ENCODE measurements around the gene ATP13A1. TPM values are rescaled to one million over a fixed set of nuclear protein-coding genes. Genes with fewer than 3 reads are reported as not detected.

ATP13A1 gene
- total RNA-seq, 1 experiment from 2014 or later: 48.5 TPM

- Histone ChIP-seq H3K36me3 (ENCODE audit: low read depth, low read length) (peaks cover 47% of the 10 kb centered on the region), H4K20me1 (ENCODE audit: low read length) (0 out of 2 replicates have a peak, but pooled peaks cover 7% of the 10 kb centered on the region), H3K9me3 (ENCODE audit: low read length) (no peaks in the 10 kb centered on the region), H3K4me3 (ENCODE audit: low read length) (no peak overlapping the region), H3F3A (ENCODE audit: low read length, unreplicated experiment) (no peaks in the 10 kb centered on the region), H3K4me2 (ENCODE audit: low read length) (no peak overlapping the region), H3K9ac (ENCODE audit: low read length) (no peak overlapping the region), H3K9me2 (replicated peaks; ENCODE audit: low read length) (no peaks in the 10 kb centered on the region), H2AFZ (ENCODE audit: low read length) (no peak overlapping the region), H3K4me1 (ENCODE audit: insufficient read depth, low read length) (peaks cover 11% of the 10 kb centered on the region), H3K79me2 (ENCODE audit: low read length) (peaks cover 35% of the 10 kb centered on the region), H3K27ac (ENCODE audit: low read length) (no peak overlapping the region), H3K27me3 (ENCODE audit: low read length) (no peaks in the 10 kb centered on the region)
- ChIA-PET CTCF (no interaction called here), POLR2A (ENCODE audit: unreplicated experiment) (no interaction called here)
- ATAC-seq: no peak
- BruUV-seq (replicated peaks): no TSS peak
- intact Hi-C loops (cut with micrococcal nuclease): no loop called here
- TF ChIP-seq CTCF (conservative IDR thresholded peaks at IDR 0.05; ENCODE audit: low read depth, low read length) (no peak), EZH2phosphoT487 (IDR thresholded peaks at IDR 0.05; ENCODE audit: borderline replicate concordance, low read length) (no peak), EZH2 (IDR thresholded peaks at IDR 0.05; ENCODE audit: low read length, unreplicated experiment) (no peak)
- DNase-seq: no peak
These were observed 3.7 kb downstream of the ATP13A1 start for GRCh38 chr19:19659646-19660245.

GRCh38 chr19:19657397-19657783 is 6.1 kb downstream of the ATP13A1 start:
- Histone ChIP-seq H3K9me2 (replicated peaks; ENCODE audit: low read length) (no peaks in the 10 kb centered on the region), H3K4me1 (ENCODE audit: insufficient read depth, low read length) (peaks cover 6% of the 10 kb centered on the region), H3K36me3 (ENCODE audit: low read depth, low read length) (peaks cover 69% of the 10 kb centered on the region), H3K4me2 (ENCODE audit: low read length) (no peak overlapping the region), H3K4me3 (ENCODE audit: low read length) (no peak overlapping the region), H2AFZ (ENCODE audit: low read length) (no peak overlapping the region), H4K20me1 (ENCODE audit: low read length) (0 out of 2 replicates have a peak, but pooled peaks cover 7% of the 10 kb centered on the region), H3K79me2 (ENCODE audit: low read length) (peaks cover 26% of the 10 kb centered on the region), H3F3A (ENCODE audit: low read length, unreplicated experiment) (no peaks in the 10 kb centered on the region), H3K27me3 (ENCODE audit: low read length) (no peaks in the 10 kb centered on the region), H3K9ac (ENCODE audit: low read length) (no peak overlapping the region), H3K9me3 (ENCODE audit: low read length) (no peaks in the 10 kb centered on the region), H3K27ac (ENCODE audit: low read length) (no peak overlapping the region)
- TF ChIP-seq CTCF (conservative IDR thresholded peaks at IDR 0.05; ENCODE audit: low read depth, low read length) (no peak), EZH2 (IDR thresholded peaks at IDR 0.05; ENCODE audit: low read length, unreplicated experiment) (no peak), EZH2phosphoT487 (IDR thresholded peaks at IDR 0.05; ENCODE audit: borderline replicate concordance, low read length) (no peak)
- ChIA-PET POLR2A (ENCODE audit: unreplicated experiment) (no interaction called here), CTCF (no interaction called here)
- ATAC-seq: no peak
- BruUV-seq (replicated peaks): no TSS peak
- DNase-seq: no peak
- intact Hi-C loops (cut with micrococcal nuclease): no loop called here

Data from PC-3 (cell line).